ENCODE data around the gene PANX1.

DNA sequence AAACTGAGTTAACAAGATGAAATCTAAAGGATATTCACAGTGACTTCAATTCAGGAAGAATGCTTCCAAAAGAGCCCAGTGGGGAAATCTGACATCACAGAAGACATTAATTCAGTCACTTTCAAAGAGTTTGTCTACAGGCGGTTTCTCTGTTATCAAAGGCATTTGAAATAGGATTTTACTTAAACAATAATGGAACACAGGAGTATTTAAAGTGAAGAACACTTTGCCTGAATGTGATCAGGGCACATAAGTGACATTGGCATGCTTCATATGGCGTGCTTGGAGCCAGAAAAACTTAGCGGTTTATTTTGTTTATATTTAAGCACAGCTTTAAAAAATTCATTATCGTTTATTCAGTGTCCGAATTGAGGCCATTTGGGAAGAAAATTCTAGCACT lies 52.9 kb downstream of the PANX1 start:
- TF ChIP-seq GATA2 (IDR thresholded peaks at IDR 0.05; ENCODE audit: low read depth, low read length): no peak
- TF ChIP-seq GATA3 (IDR thresholded peaks at IDR 0.05; ENCODE audit: low read depth, low read length): no peak
